ENCODE data around the gene UCHL3. TPM values are rescaled to one million over a fixed set of nuclear protein-coding genes. Genes with fewer than 3 reads are reported as not detected.

UCHL3 gene
- 45.9 to 50.2 TPM (median 46.4 TPM) in 5 replicates for total RNA-seq (2022; extraction: Qiagen RNA extraction)

GRCh38 chr13:75549262-75550158, at the start of gene UCHL3:
TSS of gene UCHL3 (plus strand) at chr13:75549791. CDS start at chr13:75549821, 30 bp downstream.

GRCh38 chr13:75537401-75538365, 11.9 kb upstream of the UCHL3 start, which contains the start of gene COMMD6:
TSS of gene COMMD6 (minus strand) at chr13:75537841. CDS start at chr13:75537805, 36 bp downstream.

GRCh38 chr13:75635828-75636435, 86.3 kb downstream of the UCHL3 start, which contains the start of gene LMO7:
TSS of gene LMO7 (plus strand) at chr13:75636330. CDS start at chr13:75636658, 328 bp downstream.

Other genes with a start within 250 kb of the UCHL3 start
- gene TBC1D4, start 67.6 kb upstream of the UCHL3 start, total RNA-seq (2022; extraction: Qiagen RNA extraction) = 11.1 to 15.7 TPM (median 14.8 TPM) in 5 replicates
- gene COMMD6, start 11.9 kb upstream of the UCHL3 start, total RNA-seq (2022; extraction: Qiagen RNA extraction) = 99.5 to 167 TPM (median 154 TPM) in 5 replicates
- gene LMO7, start 86.5 kb downstream of the UCHL3 start, total RNA-seq (2022; extraction: Qiagen RNA extraction) = 33.6 to 48.6 TPM (median 39.3 TPM) in 5 replicates

All from A549 treated with Hydrocortisone at 1 μM for 4 hours (cell line).